Stimulated activated CD4-positive, alpha-beta T cell treated with anti-CD3 and anti-CD28 coated beads, Interleukin-15, amount 100 ng/mL, for 24 hours (primary cell): ENCODE results near the gene ANKK1.

Experiments
- DNase-seq: peaks from one replicate; pipeline ENCODE4 v3.0.0-alpha.2; 2020

The ANKK1 gene, protein sequence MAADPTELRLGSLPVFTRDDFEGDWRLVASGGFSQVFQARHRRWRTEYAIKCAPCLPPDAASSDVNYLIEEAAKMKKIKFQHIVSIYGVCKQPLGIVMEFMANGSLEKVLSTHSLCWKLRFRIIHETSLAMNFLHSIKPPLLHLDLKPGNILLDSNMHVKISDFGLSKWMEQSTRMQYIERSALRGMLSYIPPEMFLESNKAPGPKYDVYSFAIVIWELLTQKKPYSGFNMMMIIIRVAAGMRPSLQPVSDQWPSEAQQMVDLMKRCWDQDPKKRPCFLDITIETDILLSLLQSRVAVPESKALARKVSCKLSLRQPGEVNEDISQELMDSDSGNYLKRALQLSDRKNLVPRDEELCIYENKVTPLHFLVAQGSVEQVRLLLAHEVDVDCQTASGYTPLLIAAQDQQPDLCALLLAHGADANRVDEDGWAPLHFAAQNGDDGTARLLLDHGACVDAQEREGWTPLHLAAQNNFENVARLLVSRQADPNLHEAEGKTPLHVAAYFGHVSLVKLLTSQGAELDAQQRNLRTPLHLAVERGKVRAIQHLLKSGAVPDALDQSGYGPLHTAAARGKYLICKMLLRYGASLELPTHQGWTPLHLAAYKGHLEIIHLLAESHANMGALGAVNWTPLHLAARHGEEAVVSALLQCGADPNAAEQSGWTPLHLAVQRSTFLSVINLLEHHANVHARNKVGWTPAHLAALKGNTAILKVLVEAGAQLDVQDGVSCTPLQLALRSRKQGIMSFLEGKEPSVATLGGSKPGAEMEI

DNA sequence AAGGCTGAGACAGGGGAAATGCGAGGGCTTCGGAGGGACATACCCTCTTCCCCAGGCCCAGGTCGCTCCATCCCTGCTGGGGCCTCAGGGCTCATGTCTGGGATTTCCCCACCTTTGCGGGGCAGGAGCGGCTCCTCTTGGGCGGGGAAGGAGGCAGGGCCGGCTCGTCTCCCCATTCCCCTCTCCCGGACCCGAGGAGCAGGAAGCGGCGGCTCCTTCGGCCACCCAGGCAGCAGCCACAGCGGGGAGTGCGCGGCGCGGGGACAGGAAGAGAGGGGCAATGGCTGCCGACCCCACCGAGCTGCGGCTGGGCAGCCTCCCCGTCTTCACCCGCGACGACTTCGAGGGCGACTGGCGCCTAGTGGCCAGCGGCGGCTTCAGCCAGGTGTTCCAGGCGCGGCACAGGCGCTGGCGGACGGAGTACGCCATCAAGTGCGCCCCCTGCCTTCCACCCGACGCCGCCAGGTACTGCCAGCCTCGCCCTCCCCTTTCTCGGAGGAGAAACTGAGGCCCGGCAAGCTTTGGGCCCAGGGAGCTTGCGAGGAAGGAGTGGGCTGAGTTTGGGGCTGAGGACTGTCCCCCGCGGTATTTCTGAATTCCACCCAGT, at the start of gene ANKK1:
Gene ANKK1, plus strand, starts transcription at position 175 of the 607 bp plus-strand sequence. Its CDS starts 106 bp downstream, at position 281.
- no peak for DNase-seq

DNA sequence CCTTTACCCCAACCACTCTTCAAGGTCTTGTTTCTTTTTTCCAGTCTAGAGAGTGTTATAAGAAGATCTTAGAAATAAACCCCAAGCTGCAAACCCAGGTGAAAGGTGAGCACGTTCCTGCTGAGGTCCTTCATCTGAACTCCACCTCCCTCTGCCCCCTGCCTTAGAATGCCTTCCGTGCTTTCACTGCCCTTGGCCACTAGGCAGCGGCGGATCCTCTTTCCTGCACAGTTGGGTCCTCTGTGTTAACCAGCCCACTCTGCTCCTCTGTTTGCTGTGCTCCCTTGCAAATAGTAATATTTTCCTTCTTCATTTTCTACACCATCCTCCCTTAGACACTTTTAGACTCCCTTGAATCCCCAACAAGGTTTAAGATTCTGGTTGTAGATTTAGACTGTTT, 48.8 kb upstream of the ANKK1 start:
- no peak for DNase-seq

DNA sequence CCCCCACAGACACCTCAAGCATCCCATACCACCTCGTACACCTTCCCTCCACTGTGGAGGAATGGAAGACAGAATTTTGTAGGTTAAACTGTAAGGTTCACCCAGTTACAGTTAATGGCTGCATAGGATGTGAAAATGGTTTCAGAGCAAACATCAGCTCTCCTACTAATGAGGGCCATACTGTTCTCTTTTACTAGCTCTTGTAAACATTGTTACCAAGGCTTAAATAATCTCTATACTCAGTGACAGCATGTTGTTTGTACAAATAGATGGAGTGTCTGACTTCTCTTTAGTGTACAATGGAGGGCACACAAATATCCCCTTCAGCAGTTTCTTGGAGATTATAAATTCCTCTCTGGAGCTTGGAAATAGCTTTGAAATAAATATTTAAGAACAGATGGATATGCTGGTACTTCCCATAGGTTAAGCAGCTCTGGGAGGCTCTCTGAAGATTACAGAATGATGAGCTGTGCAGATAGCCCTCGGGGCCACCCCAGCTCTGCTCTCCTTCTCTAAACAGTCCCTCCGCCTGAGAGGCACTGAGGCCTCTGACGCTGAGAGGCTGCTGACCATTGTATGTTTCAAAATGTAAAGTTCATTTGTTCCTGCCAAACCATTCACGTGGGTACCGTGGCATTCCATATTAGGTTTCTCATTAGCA, 47.5 kb upstream of the ANKK1 start:
- DNase-seq = no peak

DNA sequence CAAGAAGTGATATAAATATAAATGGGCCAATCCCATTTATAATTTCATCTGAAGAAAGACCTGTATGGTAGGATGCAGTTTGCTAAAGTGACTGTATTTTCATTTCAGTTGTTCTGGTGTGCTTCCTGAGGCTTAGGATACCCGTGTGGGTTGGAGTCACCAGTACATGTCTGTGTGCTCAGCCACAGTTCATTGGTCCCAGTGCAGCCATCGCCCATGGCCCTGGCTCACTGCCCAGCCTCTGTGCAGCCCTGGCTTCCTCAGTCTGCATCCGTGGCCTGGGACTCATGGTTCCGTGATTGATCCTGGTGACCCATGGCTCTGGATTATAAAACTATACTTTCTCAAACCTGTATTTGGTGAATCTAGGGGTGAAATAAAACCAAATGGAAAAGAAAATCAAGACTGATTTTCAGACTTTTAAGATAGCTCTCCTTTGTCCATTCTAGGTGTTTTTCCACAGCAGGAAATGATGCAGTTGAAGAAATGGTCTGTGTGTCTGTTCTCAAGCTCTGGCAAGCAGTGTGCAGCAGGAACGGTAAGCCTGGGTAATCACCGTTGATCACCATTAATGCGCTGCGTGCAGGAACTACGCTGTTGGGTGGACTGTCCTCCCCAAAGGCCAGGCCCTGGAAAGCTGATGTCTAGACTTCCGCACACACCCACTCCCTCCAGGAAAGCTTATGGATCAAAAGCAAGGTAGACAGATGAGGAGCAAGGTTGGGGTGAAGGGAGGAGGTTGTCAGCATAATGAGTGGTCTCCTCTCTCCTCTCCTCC, 46.0 kb upstream of the ANKK1 start:
- no peak for DNase-seq

DNA sequence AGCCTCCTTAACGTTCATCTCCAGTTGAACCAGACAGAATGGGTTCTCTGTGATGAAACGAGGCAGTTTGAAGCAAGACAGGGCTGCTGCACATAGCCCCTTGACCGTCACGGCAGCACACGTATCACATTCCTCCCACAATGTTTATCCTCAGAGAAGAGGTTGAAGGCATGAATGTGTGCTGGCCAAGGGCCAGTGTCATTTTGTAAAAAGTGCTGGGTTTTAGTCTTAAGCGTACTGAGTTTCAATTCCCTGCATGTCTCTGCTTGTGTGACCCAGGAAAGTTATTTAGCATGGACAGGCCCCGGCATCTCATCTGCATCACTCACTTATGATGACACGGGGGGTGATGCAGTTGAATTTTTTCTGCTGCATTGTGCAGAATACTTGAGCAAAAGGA, 41.6 kb upstream of the ANKK1 start:
- no peak for DNase-seq

DNA sequence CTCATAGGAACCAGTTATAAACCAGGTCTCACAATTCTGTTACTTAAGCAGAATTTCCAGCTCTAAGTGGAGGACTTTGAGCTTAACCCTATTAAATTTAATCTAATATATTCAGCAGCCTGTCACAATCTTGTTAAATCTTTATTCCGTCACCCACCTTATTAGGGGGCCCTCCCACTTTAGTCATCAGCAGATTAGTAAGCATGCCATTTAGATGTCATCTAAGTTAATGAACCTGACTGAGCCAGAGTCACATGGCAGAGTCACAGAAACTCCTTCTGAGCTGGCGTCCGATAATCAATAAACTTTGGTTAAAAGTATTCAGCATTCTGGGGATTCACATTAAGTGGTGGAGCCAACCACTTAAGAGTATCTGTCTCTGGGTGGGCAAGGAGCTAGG, 38.1 kb upstream of the ANKK1 start:
- no peak for DNase-seq

DNA sequence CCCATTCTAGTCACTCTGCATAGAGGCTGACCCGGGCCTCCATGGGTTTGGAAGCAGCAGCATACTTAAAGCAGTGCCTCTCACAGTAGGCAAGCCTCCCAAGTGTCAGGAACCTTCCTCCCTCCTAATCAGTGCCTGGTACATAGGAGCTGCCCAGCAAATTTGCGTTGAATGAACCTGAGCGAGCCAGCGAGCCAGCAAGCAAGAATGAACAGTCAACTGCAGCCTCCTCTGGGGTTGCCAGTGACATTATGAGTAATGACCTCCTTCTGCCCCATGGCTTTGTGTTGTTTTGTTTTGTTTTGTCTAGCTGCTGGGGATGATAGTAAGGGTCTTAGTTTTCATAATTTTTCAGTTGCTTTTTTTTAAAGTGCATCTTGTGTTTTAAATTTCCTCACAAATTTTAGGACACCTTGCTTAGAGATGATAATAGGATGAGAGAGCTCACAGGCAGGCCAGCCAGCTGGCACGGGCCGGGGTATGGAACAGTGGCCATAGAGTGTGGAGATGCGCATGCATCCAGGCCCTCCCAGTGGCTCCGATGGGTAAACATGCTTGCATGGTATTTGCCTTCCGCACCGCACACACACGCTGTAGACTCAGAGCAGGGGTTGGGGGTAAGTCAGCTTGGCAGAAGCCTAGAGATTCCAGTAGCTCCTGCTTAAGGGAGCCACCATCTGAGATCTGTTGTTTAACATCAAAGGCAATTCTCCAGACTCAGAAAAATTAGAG, 37.1 kb upstream of the ANKK1 start:
- DNase-seq = no peak

DNA sequence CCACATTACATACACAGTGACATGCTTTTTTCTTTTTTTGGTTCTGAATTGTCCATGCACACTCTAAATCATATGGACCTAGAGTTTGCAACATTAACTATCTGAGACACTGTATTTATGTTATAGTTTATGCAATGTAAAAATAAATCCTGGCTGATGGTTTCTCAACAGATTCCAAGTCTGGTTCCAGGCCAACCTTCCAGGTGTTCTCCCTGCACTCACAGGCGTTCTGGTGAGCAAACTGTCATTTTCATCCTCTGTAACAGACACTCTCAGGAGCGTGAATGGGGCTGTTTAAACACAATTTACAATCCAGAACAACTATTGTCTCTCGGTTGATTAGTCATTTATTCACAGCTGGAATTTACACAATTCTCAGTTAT, 36.5 kb upstream of the ANKK1 start:
- no peak for DNase-seq

DNA sequence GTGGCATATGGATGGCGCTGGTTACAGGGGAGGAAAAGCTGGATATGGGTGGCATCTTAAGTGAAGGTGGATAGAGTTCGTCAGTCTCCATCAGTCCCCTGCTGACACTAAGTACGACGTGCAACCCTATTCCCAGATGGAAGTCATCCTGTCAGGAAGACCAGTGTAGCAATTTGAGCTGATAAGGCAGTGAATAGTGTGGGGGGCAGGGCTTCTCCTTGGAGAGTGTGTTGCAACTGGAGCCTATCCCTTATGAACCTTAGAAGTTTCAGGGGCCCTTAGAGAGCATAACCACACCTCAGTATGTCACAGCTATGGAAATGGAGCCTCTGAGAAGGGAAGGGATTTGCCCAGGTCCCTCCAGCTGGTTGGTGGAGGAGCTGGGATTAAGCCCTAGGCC, 36.1 kb upstream of the ANKK1 start:
- DNase-seq = no peak

DNA sequence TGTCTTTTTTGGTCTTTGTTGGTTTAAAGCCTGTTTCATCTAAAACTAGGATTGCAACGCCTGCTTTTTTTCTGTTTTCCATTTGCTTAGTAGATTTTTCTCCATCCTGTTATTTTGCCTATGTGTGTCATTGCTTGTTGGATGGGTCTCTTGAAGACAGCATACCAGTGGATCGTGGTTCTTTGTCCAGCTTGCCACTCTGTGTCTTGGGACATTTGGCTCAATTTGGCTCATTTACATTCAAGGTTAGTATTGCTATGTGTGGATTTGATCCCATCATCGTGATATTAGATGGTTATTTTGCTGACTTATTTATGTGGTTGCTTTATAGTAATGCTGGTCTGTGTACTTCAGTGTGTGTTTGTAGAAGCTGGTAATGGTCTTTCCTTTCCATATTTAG, 31.4 kb upstream of the ANKK1 start:
- no peak for DNase-seq

DNA sequence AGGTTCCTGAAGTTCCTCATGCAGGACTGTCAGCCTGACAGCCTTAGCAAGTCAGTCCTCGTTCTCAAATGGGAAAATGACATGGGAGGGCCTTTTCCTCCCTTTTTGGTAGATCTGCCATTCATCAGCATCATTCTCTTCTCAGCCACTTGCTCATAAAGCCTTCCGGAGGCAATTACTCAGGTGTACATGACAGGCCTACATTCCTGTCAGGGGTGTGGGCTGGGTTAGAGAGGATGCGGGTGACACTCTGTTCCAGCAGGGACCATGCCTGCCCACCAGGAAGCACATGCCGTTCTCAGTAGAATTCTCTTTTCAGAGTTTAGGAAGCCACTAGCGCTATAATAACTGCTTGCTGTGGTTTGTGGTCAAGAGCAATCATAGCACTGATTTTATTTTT, 24.2 kb upstream of the ANKK1 start:
- no peak for DNase-seq

DNA sequence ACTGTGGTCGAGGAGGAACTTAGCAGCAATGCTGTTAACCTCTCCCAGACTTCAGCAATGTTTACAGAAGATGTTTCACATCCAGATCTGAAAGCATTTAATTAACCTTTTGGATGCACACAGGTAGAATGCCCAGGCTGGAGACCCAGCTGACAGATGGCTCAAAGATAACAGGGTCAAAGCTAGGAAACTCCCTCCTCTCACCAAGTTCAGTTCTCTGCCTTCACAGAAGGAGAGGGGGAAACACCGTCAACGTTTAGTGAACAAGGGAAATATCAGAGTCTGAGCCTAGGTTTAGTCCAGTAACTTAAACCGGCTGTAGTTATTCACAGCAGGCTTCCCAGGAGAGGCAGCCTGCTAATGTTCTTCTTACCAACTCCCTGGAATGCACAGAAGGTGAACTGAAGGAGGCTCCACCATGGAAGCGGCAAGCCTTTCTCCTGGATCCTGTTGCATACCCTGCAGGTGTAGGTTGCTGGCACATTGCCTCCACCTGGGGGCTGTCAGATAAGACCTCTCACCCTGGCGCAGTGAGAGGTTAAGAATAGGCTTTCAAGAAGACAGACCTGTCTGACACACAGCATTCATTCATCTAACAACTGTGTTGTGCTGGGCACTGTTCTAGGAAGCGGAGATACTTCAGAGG, 23.5 kb upstream of the ANKK1 start:
- no peak for DNase-seq

DNA sequence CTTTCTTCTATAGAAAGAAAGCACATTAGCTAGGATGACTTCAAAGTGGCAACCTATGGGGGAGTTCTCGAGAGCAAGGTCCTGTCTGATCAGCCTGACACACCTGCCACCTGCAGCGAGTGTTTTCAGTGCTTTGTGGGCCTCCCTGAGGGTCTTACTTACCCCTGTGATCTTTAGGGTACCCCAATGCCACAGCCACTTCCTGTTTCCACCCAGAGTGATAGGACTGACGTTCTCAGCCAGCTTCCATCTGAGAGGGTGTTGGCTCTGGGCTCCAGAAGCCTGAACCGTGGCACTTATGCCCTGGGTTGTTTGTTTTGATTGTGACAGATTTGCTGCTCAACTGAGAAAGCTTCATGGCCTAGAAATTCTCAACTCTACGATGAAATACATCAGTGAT, 21.7 kb upstream of the ANKK1 start:
- no peak for DNase-seq

DNA sequence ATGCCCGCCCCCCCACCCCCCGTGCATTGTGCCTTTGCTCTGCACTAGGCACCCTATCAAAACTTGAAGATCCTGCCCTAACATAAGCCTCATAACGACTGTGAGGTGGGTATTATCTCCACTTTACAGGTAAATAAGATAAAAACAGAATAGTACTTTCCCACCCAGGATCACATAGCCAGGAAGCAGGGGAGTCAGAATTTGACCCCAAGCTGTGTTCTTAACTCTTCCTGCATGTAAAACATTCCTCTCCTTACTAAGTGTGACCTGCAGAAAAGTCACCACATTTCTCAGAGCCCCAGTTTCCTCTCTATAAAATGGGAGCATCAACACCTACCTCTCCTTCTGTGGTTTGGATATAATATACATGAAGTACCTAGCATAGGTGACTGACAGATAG, 18.2 kb upstream of the ANKK1 start:
- DNase-seq = no peak

DNA sequence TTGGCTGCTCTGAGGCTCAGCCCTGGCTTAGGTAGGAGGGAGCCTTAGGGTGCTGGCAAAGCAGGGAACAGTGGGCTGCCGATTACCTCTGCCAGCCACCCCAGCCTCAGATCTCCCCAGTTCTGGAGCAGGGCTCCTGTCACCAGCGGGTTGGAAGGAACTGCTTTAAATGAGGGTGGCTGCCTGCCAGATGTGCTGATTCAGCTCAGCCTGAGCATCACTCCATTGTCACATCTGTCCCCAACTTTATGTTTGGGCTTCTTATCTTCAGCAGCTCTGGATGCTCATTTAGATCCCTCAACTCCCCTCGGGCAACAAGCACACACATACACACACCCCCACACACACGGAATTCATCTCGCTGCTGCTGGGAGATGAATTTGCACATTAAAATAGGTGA, 16.9 kb upstream of the ANKK1 start:
- no peak for DNase-seq

DNA sequence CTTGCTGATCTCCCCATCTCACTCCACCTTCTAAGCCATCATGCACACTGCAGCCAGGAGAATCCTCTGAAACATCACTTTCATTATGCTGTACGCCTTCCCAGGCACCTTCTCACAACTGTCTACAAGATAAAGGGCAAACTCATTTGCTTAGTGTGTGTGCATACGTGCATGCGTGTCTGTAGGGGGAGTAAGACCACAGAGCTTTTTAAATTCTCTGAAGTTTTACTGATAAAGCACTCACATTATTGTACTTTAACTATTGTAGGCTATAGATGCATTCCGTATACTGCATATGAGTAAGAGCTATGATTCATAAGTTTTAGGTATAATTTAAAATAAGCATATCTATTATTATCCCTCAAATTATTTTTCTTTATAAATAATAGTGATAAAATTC, 15.3 kb upstream of the ANKK1 start:
- no peak for DNase-seq

DNA sequence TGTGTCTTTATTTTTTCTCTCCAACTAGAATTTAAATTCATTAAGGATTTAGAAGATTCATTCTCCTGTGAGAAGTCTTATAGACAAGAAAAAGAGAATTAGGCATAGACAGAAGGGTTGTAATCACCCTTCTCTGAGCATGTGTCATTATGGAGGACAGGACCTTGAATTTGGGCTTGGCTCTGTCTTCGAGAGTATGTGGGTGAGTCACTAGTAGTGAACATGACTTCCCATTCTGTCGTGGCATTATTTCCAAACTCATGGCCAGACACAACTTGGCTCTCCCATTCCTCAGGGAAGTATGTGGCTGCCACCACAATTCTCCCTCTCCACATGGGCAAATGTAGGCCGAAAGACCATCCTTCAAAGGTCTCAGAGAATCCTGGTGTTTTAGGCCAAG, 14.3 kb upstream of the ANKK1 start:
- DNase-seq = no peak

DNA sequence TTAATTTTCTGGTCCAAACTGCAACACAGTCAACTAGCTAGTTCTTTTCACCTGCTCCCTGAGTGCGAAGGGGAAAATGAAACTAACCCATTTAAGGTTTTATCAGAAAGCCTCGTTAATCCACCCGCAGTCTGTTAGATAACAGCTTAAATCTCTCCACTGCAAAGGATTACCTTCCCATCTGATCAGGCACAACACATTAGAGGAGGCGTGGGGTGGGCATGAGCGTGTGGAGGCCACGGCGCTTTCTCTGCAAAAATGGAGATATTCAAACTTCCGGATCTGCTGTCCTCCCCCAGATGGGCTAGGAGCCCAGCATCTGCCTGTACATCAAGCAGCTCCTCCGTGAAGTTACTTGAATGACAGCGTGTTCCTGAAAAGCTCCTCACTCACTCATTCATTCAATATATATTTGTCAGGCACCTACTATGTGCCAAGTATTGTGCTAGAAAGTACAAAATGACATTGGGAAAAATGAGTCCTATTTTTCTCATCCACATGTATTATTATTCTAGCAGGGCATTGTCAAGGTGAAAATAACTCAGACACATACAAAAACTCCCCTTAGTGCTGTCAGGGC, 13.5 kb upstream of the ANKK1 start:
- no peak for DNase-seq

DNA sequence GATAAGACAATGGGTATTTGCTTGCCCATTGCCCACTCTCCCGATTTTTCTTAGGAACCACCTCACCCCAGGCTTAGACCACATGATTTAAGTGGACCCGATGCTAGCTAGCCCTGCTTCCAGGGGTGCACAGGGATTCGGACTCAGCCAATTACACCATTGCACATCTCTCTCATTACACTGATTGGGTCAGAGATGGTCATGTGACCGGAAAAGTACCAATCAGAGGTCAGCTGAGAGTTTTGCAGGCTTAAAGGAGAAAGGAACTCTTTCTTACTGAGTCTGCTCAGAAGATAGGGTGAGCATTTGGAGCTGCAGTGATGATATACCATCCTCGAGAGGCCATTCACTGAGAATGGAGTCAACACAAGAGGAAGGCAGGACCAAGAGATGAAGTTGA, 12.2 kb upstream of the ANKK1 start:
- no peak for DNase-seq

DNA sequence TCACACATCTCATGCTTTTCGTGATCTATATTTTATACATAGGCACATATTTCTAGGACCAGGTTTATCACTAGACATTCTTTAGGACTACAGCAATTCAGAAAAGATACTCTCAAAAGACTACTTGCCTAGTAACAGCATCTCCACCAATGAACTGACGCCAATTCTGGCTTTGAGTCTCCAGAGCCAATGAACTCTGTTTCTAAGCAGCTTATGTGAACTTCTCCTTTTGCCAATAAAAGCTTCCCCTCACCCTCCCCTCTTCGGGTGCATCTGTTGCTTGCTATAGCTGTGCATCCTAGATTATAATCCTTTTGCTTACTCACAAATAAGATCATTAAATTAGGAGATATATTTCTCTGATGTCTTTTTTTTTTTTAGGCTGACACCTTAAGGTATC, 11.4 kb upstream of the ANKK1 start:
- no peak for DNase-seq
